ENCODE results near the gene CDX2.
"Not testable (repeated sequence)": the region's sequence is repeated elsewhere in the genome, so short reads cannot be mapped to it uniquely, and the experiment has no call there.

The CDX2 gene

GRCh38 chr13:27964206-27964605 is 4.9 kb downstream of the CDX2 start:
- DNase-seq: not testable (repeated sequence)

- DNase-seq: no peak
These were observed 5.6 kb downstream of the CDX2 start for GRCh38 chr13:27963491-27963890.

GRCh38 chr13:27962982-27963381 is 6.1 kb downstream of the CDX2 start:
- DNase-seq: no peak

- DNase-seq: no peak
These were observed 6.8 kb downstream of the CDX2 start for GRCh38 chr13:27962128-27962841.

GRCh38 chr13:27961227-27962085 is 7.7 kb downstream of the CDX2 start:
- DNase-seq: no peak

- DNase-seq: no peak
These were observed 8.5 kb downstream of the CDX2 start for GRCh38 chr13:27960362-27961226.

- no peak for DNase-seq
These were observed 9.1 kb downstream of the CDX2 start for GRCh38 chr13:27959976-27960361.

- no peak for DNase-seq
These were observed 12.4 kb downstream of the CDX2 start for GRCh38 chr13:27956576-27957300.

GRCh38 chr13:27955014-27955591 is 14.0 kb downstream of the CDX2 start:
- no peak for DNase-seq

- DNase-seq: no peak
These were observed 14.7 kb downstream of the CDX2 start for GRCh38 chr13:27954406-27954851.

GRCh38 chr13:27953676-27954405 is 15.3 kb downstream of the CDX2 start:
- peak; percentile 34 for DNase-seq

- no peak for DNase-seq
These were observed 16.0 kb downstream of the CDX2 start for GRCh38 chr13:27952876-27953675.

GRCh38 chr13:27942972-27943371 is 26.1 kb downstream of the CDX2 start:
- no peak for DNase-seq

GRCh38 chr13:27933580-27934328 is 35.4 kb downstream of the CDX2 start:
- no peak for DNase-seq

- DNase-seq: no peak
These were observed 36.0 kb downstream of the CDX2 start for GRCh38 chr13:27933118-27933517.

GRCh38 chr13:27929868-27930267 is 39.2 kb downstream of the CDX2 start:
- DNase-seq: no peak

GRCh38 chr13:27928805-27929753 is 40.0 kb downstream of the CDX2 start:
- DNase-seq: no peak

- DNase-seq: no peak
These were observed 40.7 kb downstream of the CDX2 start for GRCh38 chr13:27928353-27928804.
